ENCODE measurements around the gene KRT36.

The KRT36 gene

GRCh38 chr17:41521574-41522261 is 32.0 kb upstream of the KRT36 start:
- peak; percentile 12 for DNase-seq (ENCODE audit: low read depth)

- no peak for DNase-seq (ENCODE audit: low read depth)
These were observed 31.3 kb upstream of the KRT36 start for GRCh38 chr17:41520821-41521521.

GRCh38 chr17:41519501-41520224 is 30.0 kb upstream of the KRT36 start:
- DNase-seq (ENCODE audit: low read depth), result no peak

GRCh38 chr17:41518789-41519449 is 29.2 kb upstream of the KRT36 start, which contains the start of gene KRT15:
Gene KRT15, minus strand, starts transcription at chr17:41518890. Its CDS starts 63 bp downstream, at chr17:41518827.
- no peak for DNase-seq (ENCODE audit: low read depth)

GRCh38 chr17:41518031-41518430 is 28.3 kb upstream of the KRT36 start:
- no peak for DNase-seq (ENCODE audit: low read depth)

GRCh38 chr17:41516830-41517283 is 27.1 kb upstream of the KRT36 start:
- no peak for DNase-seq (ENCODE audit: low read depth)

- no peak for DNase-seq (ENCODE audit: low read depth)
These were observed 26.6 kb upstream of the KRT36 start for GRCh38 chr17:41516147-41516829.

- DNase-seq (ENCODE audit: low read depth), result no peak
These were observed 23.4 kb upstream of the KRT36 start for GRCh38 chr17:41513168-41513547.

- no peak for DNase-seq (ENCODE audit: low read depth)
These were observed 22.9 kb upstream of the KRT36 start for GRCh38 chr17:41512546-41513167.

- no peak for DNase-seq (ENCODE audit: low read depth)
These were observed 22.0 kb upstream of the KRT36 start for GRCh38 chr17:41511716-41512115.

GRCh38 chr17:41511116-41511515 is 21.4 kb upstream of the KRT36 start:
- no peak for DNase-seq (ENCODE audit: low read depth)

GRCh38 chr17:41510251-41511065 is 20.7 kb upstream of the KRT36 start:
- no peak for DNase-seq (ENCODE audit: low read depth)

- DNase-seq (ENCODE audit: low read depth), result no peak
These were observed 17.7 kb upstream of the KRT36 start for GRCh38 chr17:41507315-41507880.

- no peak for DNase-seq (ENCODE audit: low read depth)
These were observed 16.4 kb upstream of the KRT36 start for GRCh38 chr17:41505809-41506767.

- no peak for DNase-seq (ENCODE audit: low read depth)
These were observed 15.5 kb upstream of the KRT36 start, which contains the start of gene KRT13 for GRCh38 chr17:41505007-41505808. Gene KRT13, minus strand, starts transcription at chr17:41505612. Its CDS starts 62 bp downstream, at chr17:41505550.

GRCh38 chr17:41504246-41504977 is 14.7 kb upstream of the KRT36 start:
- no peak for DNase-seq (ENCODE audit: low read depth)

GRCh38 chr17:41503202-41503601 is 13.5 kb upstream of the KRT36 start:
- no peak for DNase-seq (ENCODE audit: low read depth)
